ENCODE results near the gene CYB561D1.

Gene CYB561D1

GRCh38 chr1:109502364-109502851 is 8.5 kb downstream of the CYB561D1 start:
- DNase-seq: no peak

- no peak for DNase-seq
These were observed 10.0 kb downstream of the CYB561D1 start for GRCh38 chr1:109503935-109504334.

GRCh38 chr1:109504974-109505373 is 11.1 kb downstream of the CYB561D1 start:
- DNase-seq: no peak

GRCh38 chr1:109508001-109508872 is 14.3 kb downstream of the CYB561D1 start:
- no peak for DNase-seq

DNA sequence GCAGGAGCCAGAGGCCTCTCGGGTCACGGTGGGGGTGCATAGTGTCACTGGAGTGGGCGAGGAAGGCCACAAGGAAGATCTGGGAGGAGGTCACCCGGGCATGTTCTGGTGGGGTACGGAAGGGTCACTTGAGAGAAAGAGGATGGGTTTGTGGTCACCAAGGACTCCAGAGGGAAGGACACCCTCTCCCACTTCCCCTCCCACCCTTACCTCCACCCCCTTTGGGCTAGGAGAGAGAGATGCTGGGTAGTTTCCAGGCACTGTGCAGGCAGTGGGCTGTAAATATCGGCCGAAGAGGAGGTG is 14.9 kb downstream of the CYB561D1 start:
- DNase-seq: no peak

DNA sequence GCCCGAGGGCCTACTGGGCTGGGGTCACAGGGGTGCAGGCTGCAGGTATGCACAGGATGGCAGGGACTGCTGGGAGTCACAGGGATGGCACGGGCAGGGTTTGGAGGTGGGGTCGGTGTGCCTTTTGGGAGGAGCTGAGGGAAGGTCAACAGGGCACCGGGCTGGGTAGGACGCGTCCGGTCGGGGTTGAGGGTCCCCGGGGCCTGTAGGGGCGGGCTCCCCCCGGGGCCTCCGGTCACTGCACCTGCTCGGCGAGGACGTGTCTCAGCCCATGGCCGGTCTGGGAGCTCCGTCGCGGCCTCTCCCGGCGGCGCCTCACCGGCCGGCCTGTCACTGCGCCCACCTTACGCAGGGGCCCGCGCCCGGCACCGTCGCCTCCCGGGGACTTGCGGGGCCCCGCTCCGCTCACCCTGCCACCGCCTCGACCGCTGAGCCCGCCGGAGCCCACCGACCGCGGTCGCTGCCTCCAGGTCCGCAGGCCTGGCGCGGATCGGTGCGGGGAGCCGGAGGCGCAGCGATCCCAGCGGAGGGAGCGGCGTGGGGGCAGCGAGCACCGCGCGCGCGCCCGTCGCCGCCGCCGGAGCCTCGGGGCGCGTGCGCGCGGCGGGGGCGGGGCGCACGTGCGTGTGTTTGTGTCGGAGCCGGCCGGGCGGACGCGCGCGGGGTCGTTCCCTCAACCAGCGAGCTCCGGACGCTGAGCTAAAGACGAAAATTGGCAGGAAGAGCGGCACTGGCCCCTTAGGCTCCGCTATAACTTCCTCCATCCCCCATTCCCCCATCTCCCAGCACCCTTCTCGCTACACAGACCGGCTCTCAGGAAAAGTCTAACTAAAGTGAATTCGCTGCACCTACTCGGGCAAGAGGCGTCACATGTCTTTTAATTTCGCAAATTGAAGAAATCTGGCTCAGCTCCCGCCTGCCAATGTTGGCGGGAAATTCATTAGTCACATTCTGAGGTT is 15.6 kb downstream of the CYB561D1 start, which contains the start of gene AMIGO1:
Gene AMIGO1 (minus strand): TSS at position 552 of the 959 bp plus-strand sequence. CDS start 815 bp downstream, outside the sequence.
- DNase-seq: peak; percentile 85

DNA sequence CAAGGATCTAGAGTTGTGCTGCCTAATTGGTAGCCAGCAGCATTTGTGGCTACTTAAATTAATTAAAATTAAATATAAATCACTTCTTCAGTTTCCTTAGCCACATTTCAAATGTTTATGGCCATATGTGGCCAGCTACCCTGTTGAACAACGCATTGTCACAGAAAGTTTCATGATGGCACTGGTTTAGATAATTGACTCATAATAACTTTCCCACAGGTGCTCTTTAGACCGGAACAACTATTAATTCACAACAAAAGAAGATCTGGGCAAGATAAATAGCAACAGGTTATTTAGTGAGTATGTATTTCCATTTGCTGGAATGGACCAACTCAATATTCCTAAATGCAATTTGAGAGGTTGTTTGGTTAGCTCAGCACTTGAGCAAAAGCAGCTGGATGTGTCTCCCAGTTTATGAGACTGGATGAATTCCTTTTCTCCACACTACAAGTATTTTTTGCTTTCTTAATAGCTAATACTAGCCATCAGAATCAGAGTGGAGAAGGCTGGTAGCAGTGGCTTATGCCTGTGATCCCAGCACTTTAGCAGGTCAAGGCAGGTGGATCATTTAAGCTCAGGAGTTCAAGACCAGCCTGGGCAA is 19.3 kb downstream of the CYB561D1 start:
- no peak for DNase-seq

- no peak for DNase-seq
These were observed 21.0 kb downstream of the CYB561D1 start for GRCh38 chr1:109514846-109515245.

DNA sequence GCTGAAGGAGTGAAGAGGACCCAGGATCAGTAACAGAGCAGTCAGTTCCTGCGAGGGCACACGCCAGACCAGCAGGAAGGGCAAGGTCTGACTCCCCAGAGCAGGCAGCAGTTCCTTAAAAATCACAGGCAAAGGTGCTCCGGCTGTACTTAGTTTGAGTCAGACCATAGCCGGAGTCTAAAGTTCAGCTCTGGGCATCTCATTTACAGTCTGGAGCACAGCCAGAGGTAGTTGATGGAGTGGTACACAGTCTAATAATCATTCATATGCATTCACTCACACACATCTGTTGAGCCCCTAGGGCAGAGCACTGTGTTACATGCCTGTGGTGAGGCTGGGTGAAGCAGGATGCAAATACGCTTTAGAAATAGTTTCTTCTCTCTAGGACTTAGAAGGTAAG is 23.0 kb downstream of the CYB561D1 start:
- no peak for DNase-seq

GRCh38 chr1:109517337-109517736 is 23.4 kb downstream of the CYB561D1 start:
- no peak for DNase-seq

GRCh38 chr1:109521002-109521951 is 27.4 kb downstream of the CYB561D1 start:
- DNase-seq: no peak

GRCh38 chr1:109522026-109522425 is 28.1 kb downstream of the CYB561D1 start:
- DNase-seq: no peak

DNA sequence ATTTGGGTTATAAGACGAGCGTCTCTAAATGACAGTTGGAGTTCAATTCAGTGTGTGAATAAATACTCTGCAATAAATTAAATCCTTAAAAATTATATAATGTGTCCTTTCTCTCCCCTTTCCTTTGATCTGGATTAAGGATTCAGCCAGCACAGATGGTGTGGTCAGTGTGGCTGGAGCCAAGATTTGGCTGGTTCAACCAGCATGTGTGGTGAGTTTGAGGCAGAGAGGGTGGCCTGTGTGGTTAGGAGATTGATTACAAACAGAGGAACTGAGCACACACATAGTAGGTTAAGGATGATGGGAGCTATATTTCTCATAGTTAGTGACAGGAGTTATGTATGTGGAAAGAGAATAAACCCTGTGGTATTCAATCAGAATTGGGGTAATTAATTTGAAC is 29.8 kb downstream of the CYB561D1 start:
- DNase-seq: no peak

DNA sequence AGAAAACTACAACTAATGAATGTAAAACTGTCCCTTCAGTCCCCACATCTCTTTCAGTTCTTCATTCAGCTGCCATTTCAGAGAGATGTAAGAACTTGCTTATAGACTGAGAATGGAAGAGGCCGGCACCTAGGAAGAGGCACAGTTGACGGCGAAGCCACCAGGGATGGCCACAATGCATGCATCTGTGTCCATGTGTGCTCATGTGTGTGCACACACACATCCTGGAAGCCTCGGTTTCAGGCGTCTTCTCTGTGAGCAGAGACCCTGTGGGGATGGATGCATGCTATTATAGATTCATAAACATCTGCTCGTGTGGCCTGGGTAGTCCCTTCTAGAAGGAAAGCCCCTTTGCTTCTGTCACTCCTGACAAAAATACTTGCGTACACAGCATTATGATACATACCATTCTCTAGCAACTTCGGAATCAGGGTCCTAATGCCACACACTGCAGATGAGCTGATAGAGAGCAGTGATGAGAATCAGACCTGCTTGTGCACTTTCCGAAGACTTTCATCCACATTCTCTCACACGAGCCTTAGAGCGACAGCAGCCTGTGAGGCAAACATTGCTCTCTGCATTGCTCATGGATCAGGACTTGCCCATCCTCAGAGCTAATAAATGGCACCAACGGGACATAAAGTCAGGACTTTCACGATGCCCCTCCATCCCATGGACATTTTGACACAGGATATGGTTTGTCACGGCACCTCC is 33.4 kb downstream of the CYB561D1 start:
- DNase-seq: no peak

GRCh38 chr1:109527846-109528695 is 34.2 kb downstream of the CYB561D1 start:
- DNase-seq: no peak

DNA sequence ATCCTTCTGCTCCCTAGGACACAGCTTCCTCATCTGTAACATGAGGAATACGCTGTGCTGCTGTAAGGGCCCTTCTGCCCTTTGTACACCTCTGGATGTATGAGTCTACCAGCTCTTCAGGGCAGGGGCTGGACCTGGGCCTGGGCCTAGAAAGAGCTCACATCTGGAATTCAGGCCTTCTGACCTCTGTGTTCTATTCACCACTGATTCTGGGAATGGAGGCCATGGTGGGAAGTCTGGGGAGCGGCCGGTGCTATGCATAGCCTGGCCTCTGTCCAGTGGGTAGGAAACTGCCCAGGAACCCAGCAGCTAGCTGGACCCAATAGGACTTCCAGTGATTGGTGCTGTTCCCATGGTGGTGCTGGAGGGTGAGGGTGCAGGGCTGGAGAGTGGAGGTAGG is 34.8 kb downstream of the CYB561D1 start:
- no peak for DNase-seq

- DNase-seq: no peak
These were observed 36.1 kb downstream of the CYB561D1 start for GRCh38 chr1:109529881-109530456.

GRCh38 chr1:109530457-109531087 is 36.7 kb downstream of the CYB561D1 start:
- no peak for DNase-seq

GRCh38 chr1:109531380-109531779 is 37.5 kb downstream of the CYB561D1 start:
- no peak for DNase-seq
